ENCODE measurements around the gene BID.

DNA sequence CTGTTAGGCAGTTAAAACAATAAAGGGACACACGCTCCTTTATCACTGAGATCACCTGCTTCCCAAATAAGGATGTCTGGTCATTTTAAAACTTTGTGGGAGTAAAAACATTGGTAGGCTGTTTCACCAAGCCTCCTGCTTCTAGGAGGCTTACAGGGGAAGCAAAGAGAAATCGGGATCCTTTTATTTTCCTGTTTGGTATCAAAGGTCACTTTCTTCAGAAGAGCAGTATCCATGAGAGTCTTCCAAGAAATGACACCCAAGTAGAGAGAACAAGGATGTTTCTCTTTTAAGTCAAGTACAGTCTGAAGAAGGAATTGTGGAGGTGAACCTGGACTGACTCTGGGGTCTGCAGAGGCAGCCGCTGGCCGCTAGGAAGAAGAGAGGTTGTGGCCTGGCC, 36.9 kb upstream of the BID start:
- no peak for TF ChIP-seq EZH2phosphoT487 (IDR thresholded peaks at IDR 0.05; ENCODE audit: borderline replicate concordance, low read length)
- TF ChIP-seq, protein P1, sequence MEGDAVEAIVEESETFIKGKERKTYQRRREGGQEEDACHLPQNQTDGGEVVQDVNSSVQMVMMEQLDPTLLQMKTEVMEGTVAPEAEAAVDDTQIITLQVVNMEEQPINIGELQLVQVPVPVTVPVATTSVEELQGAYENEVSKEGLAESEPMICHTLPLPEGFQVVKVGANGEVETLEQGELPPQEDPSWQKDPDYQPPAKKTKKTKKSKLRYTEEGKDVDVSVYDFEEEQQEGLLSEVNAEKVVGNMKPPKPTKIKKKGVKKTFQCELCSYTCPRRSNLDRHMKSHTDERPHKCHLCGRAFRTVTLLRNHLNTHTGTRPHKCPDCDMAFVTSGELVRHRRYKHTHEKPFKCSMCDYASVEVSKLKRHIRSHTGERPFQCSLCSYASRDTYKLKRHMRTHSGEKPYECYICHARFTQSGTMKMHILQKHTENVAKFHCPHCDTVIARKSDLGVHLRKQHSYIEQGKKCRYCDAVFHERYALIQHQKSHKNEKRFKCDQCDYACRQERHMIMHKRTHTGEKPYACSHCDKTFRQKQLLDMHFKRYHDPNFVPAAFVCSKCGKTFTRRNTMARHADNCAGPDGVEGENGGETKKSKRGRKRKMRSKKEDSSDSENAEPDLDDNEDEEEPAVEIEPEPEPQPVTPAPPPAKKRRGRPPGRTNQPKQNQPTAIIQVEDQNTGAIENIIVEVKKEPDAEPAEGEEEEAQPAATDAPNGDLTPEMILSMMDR (IDR thresholded peaks at IDR 0.05; ENCODE audit: low read depth, low read length, poor library complexity, severe bottlenecking): no peak

Measured in DOHH2 (cell line).